ENCODE results near the gene CEP104.

Gene CEP104

DNA sequence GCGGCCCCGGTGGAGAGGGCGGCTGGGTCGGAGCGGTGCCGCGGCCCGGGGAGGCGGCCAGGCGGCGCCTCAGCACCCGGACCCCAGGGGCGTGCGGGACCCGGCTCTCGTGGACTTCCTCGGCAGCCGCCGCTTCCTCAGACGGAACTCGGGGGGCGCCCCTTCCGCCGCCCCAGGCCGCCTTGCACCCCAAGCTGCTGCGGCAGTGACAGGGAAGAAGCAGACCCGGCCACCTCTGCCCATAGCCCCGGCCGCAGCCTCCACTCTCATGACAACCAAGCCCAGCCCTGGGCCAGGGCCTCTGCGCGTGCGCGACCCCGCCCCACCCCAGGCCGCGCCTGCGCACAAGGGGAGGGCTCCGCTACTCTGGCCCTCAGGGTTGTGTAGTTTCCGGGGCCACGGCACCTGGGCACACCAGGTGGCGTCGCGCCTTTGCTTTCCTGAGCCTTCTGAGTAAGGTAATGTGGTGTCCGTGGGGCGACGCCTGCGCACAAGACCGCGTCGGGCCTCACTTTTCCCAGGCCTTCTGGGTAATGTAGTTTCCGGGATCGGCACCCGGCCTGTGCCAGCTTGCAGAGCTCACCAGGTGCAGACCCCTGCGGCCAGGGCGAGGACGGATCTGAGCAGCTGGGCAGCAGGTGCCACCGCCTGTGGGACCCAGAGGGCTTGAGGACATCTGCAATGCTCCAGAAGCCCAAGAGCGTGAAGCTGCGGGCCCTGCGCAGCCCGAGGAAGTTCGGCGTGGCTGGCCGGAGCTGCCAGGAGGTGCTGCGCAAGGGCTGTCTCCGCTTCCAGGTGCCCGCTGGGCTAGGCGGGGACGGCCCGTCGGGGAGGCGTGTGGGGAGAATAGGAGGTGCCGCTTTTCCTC, at the start of gene CEP104, which contains the start of gene DFFB:
CEP104 (minus strand) TSS at position 289 of the 868 bp plus-strand sequence. CDS start 4,804 bp downstream, outside the sequence.
DFFB (plus strand) TSS at position 554 of the 868 bp plus-strand sequence; CDS start at position 682, 128 bp downstream.
- peak; percentile 95 for DNase-seq

DNA sequence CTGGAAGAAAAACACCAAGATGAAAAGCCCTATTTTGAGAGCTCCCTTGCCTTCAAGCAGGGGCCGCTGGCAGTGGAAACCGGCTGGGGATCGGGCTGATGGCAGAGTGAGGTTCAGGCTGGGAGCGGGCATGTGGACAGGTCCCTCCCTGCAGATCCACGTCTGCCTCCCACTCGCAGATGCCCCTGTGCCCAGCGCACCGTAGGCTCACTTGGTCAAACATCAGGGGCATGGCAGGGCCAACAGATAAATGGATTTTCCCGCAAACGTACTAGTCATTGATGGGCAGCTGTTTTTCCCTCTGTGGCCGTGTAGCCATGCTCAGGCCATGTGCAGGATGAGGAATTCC, 49.6 kb upstream of the CEP104 start:
- no peak for DNase-seq

DNA sequence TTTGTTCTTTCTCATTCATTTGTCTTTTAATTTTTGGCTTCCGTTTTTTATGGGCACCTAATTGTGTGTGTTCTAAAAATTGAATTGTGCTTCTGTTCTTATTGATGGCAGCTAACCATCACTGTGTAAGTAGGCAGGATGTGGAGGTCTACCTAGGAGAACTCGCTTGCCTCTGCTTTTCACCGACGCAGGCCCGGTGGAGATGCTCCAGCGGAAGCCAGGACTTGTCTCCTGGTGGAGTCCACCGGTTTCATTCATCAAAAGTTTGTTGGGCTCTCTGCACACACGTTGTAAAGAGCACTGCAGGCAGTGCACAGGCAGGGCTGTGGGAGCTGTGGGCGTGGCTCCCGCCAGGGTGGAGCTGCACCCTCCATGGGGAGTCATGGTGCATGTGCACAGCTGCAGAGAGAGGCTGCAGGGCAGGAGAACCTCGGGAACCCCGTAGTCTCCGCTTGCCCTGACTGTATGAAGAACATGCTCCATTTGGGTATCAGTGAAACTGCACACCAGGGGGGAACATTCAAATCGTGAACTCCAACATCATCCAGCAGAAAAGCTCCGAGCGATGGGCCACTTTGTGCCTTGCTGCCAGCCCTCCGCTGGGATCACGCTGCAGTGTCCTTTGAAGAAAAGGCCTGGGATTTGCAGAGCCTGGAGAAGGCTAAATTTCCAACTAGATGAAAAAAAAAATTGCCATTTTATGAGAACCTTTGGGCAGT, 49.1 kb upstream of the CEP104 start:
- peak; percentile 10 for DNase-seq

DNA sequence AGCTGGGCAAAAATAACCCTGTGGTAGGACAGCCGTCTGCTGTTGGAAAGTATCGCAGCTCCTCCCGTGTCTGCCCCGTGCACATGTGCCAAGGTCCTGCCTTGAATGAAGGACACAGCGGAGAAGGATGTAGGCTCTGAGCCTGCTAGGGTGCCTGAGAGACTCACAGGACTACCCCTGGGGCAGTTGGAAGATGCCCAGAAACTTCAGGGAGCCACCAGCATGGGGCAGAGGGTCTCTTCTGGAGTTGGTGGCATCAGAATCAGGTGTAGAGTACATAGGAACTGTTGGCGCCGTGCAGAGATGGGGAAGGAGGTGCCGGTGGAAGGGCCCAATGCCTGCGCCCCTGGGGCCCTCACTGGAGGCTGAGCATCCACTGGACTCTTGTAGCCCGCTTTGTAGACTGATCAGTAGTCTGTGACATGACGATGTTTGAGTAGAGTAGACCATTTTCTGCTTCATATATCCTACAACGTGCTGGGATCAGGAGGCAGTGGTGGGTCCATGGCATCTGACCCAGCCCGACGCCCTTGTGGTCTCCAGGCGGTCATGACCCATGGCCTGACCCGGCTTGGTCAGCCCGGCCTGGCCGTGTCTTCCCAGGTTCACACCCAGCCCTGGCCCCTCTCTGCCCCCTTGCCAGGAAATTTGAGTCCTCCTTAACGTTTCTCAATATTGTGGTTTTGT, 48.4 kb upstream of the CEP104 start:
- peak; percentile 9 for DNase-seq

DNA sequence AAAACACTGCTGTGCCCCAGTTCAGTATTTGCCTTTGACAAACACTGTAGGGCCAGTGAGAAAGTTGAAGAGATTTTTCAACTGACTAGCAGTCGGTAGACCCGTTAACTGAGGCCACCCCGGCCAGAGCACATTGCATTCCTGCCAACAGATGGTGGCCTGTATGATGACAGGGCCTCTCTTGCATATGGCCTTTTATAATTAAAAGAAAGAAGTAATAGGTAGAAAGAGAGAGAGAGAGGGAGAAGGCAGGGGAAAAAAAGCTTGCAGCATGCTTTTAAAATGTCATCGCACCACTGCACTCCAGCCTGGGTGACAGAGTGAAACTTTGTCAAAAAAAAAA, 47.8 kb upstream of the CEP104 start:
- DNase-seq = peak; percentile 1

DNA sequence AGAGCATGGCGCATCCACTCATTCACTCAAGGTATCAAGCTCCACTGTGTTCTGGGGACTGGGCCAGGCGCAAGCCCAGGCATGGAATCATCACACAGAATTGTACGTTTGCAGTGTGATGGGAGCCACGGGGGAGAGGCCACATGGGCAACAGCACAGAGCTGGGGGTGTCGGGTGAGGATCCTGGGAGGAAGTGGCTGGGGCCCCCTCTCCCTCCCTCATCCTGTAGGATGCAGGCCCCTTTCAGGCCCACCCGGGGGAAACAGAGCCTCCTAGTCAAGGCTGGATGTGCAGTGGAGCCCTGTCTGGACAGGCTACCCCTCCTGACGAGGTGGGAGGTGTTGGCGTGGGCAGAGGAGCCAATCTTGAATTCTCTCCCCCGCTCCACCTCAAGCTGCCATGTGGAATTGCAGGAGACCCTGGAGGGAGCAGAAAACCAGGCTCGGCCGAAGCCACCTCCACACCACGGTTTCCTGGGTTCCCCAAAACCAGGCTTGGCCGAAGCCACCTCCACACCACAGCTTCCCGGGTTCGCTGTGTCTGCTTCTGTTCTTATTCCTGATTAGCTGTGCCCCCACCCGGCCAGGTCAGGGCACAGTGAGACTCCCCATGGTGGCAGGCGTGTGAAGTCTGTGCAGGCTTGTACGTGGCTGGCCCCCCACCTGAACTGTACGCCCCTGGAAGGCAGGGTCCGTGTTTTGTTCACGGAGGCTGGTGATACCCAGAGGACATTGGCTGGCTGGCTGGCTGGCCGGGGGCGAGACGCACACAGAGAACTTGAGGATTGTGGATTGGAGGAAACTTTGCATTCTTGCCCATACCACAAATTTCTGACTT, 47.2 kb upstream of the CEP104 start:
- DNase-seq = no peak

DNA sequence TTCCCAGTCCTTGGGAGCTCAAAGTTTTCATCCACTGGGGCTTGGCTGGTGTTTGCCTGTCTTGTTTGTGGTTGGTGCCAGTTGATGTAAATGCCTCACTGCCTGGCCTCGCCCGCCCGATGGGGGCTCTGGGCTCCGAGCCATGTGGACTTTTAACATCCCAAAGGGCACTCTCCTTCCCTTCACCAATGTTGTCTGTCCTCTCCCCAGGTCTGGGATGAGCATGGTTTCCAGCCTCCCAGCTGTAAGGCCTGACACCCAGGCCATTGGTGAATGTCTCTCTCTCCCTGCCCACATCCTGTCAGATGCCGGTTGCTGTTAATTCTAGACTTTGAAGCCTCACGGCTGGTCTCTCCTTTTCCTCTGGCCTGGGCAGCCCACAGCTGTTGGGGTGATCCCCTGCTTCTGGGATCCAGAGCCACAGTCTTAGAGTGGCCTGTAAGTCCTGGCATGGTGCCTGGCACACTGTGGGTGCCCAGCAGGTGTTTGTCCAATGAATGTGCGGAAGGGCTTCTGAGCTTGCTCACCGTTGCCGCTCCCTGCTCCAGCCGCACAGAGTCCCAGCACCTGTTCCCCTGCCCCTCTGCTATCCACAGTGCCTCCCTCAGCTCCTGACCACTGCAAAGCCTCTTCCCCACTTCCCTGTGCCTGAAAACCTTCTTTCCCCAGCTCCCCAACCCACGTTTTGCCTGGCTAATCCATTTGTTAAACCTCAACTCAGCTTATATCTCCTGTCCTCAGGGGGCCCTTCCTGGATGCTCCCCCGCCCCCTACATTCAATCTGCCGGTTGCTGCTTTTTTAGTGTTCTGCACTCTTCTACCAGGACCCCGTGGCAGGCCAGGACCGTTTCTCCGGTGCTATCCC, 46.4 kb upstream of the CEP104 start:
- DNase-seq = no peak

DNA sequence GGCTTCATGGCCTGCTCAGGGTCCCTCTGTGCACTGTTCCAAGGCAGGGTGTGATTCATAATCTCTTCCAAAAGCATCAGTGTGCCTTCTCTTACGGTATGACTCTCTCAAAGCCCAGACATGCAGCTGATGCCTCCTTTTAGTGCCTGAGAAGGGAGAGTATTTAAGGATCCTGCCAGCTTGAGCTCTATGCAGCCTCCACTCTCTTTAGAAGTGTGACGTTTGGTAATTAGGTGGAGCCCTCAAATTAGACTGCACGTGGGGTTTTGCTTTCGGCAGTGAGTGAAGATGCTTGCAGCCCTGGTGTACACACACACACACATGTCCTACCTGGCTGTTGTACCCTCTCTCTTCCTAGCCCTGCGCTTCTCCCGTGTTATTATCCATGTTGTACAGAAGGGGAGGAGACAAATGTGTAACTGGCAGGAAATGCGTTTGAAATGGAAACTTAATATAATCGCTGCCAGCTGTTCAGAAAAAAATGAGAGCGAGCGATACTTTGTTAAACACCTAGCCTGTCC, 45.6 kb upstream of the CEP104 start:
- DNase-seq = no peak

DNA sequence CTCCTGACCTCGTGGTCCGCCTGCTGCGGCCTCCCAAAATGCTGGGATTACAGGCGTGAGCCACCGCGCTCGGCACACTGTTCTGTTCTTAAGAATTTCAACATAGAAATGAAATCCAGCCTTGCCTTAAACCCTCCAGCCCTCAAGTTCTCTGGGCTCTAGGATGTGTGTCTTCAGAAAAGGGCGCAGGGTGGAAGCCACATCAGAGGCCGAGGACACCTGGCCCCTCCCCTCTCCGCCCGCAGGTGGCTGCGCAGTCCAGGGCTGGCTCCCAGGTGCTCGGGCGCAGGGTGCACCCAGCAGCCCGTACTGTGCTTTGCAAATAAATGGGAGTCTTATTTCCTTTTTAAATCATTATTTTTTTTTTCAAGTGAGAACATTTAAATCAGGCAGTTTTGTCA, 45.1 kb upstream of the CEP104 start:
- DNase-seq = no peak

DNA sequence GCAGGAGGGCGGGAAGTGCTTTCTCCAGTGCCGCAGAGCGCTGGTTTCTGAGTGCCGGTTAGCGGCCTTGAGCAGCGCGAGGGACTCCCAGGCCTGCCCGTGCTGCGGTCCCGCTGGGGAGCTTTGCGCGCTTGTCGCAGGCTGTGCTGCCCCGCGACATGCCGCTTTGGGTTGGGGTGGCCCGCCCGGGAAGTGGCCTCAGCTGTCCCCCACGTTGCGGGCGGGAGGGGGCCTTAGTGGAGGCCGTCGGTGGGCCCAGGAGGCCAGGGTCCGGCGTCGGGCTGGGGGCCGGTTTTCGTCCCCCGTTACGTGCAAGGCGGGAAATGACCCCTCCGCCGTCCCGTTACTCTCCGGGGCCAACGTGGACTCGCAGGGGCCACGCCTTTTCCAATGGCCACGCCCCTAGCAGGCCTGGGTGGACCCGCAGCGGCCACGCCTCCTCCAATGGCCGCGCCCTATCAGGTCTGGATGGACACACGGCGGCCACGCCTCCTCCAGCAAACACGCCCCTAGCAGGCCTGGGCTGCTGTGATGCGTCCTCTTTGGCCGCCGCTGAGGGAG, 44.0 kb upstream of the CEP104 start:
- peak; percentile 76 for DNase-seq

DNA sequence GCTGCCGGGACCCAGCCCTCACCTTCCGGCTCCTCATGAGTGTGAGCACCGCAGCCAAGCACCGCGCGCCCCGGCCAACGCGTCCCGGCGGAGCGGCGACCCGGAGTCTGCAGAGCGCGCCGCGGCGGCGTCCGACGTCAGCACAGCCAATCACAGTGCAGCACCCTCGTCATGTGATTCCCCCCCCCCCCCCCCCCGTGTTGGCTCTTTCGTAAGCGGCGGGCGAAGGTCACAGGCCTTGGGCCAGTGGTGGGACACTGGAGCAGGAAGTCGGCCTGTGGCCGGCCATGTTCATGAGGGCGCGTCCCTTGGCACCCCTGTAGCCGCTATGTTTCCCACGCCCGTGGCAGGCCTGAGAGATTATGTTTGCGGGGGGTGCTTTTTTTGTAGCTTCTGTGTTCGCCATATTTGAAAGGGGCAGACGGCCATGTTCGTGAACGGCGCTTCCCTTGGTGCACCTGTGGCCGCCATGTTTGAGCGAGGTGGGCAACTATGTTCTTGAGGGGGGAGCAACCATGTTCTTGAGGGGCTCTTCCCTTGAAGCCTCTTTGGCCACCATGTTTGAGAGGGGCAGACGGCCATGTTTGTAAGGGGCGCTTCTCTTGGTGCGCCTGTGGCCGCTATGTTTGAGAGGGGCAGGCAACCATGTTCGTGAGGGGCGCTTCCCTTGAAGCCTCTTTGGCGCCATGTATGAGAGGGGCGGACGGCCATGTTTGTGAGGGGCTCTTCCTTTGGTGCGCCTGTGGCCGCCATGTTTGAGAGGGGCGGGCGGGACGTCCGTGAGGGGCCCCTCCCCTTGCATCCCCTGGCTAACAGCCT, 43.3 kb upstream of the CEP104 start, which contains the start of gene C1orf174:
C1orf174 (minus strand) TSS at position 123 of the 819 bp plus-strand sequence; CDS start at position 37, 86 bp downstream.
- peak; percentile 92 for DNase-seq

DNA sequence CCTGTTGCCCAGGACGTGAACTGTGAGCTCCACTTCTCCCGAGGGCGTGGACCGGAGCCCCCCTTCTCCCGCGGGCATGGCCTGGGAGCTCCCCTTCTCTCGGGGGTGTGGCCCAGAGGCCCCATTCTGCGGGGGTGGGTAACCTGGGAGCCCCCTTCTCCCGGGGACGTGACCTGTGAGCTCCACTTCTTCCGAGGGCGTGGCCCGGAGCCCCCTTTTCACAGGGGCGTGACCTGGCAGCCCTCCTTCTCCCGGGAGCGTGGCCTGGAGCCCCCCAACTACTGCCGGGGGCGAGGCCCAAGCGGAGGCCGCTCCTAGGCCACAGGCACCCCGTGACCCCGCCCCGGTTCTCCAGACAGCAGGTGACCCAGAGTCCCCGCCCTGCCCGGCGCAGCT, 42.7 kb upstream of the CEP104 start:
- no peak for DNase-seq

DNA sequence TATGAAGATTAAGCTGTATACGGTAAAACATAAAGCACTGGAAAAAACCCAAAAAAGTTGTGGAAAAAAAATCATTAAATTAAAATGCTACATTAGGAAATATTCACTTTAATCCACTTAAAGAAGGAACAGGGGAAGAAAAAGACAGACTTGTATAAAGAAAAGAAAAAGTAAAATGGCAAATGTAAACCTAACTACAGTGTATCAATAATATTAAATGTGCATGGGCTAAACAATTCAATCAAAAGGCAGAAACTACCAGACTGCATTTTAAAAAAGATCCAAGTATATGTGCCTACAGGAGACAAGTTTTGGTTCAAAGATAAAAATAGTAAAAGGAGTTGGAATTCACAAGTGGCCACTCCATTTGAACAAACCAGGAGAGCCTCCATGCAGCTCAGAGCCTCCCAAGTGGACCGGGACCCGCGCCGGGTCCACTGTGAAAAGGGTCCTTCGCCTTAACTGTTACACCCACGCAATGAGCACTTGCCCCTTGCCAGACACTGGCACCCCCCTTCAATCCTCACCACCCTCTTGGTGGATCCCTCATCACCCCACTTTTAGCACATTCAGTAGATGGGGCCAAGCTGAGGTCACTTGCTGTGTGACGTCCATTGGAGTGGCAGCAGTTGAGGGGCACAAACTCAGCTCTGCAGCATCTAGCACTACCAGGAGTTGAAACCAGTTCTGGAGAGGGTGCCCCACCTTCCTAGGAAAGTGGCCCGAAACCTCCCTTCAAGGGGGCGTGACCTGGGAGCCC, 42.2 kb upstream of the CEP104 start:
- DNase-seq = no peak

DNA sequence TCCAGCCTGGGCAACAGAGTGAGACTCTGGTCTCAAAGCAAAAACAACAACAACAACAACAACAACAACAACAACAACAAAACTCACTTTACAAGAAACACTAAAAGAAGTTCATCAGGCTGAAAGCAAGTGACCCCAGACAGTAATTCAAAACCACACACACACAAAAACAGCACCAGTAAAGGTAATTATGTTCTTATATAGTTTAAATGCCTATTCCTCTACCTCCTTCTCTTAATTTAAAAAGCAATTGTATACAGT, 41.4 kb upstream of the CEP104 start:
- DNase-seq = no peak

DNA sequence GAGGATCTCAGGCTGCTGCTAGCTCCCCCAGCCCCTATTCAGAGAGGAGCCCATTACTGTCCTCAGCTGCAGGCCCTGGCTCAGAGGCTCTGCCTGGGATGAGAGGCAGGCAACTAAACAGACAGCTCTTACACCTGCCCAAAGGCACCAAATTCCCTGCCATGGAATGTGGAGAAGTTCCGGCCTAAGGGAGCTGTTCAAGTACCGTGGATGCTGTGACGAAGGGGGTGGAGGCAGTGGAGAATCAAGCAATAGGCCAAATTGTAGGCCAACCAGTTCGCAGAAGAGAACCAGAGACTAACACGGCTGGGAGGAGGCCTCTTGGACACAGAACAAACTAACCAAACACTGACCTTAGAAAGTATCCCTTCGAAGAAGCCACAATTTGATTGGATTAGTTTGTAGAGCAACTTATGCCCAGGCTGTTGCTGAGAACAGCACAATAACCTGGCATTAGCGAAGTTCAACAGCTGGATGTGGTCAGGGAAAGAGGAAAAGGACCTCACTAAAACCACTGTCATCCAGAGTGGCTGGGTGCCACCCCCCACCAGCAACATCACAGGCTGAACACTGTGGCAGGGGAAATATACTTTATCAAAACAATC, 39.5 kb upstream of the CEP104 start:
- DNase-seq = no peak

DNA sequence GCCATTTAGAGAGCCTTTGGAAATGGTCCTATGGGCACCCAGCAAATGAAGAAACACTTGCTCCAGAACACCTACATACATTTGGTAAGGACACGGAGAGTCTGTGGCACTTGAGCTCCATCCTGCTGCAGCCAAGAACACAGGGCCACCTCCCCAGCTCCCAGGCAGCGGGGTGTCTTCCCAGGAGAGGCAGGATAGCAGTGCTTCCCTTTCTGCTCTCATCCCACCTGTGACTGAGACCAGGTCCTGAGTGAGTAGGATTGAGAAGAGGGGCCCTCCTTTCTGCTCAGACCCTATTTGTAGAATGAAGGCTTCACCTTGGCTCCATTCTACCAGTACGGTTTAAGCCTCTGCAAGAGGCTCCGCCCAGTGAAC, 38.9 kb upstream of the CEP104 start:
- DNase-seq = no peak

DNA sequence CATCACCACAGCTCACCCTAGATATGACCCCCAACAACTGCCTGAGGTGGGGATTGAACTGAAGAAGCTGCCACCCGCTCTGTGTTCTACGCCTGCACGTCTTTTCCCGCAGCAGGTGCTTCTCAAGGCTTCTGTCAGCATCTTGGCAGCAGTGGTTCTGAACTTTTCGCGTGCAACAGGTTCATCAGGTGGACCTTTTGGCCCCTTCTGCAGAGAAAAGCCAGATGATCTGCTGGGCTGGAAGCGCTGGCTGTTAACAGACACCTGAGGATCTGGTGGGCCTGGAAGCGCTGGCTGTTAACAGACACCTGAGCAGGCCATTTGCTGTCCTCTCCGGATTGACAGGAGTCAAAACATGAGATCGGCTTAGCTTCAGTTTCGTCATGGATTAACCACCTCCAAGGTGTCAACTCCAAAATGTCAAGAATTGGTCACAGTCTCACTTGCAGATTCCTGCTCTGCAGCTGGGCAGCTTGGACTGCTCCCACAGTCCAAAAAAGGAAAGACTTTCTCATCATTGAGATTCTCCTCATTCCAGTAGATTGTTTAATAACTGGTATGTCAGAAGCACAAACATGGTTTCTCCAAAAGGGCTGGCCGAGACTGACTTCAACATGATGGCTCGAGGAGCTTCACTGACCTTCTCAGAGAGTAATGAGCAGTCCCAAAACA, 38.4 kb upstream of the CEP104 start:
- DNase-seq = no peak

DNA sequence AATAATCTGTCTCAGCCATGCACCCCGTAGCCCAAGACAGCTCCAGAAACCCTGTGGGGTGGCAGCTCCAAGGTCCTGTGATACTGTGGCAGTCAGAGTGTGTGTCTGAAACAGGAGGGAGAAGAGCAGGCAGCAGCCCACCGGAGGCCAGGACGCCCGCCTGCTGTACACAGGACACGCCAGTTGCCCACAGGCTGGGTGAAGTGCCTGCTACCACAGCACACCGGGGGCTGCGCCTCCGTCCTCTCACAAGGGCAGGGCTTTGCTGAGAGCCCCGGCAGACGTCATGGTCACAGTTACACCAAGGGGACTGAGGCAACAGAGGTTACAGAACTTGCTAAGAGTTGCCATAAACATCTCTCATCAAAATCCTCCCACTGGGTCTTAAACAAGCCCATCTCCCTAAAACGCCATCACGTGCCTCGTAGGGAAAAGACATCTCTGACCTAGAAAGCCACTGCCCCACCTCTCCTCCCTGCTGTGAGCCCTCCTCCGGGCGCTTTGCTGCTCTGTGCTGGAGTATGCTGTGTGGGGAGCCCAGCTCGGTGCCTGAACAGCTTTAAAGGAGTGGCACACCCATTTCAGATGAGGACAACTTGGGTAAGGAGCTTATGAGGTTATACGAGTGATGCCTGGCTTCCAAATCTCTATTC, 37.7 kb upstream of the CEP104 start:
- no peak for DNase-seq
